K562 (cell line): Measurements from ENCODE around the gene ZNF787. TPM values are rescaled to one million over a fixed set of nuclear protein-coding genes. Genes with fewer than 3 reads are reported as not detected.

ENCODE experiments used
- AFF1 ChIP-seq, 2 experiments: fragments of 450-650 bp; IDR thresholded peaks; 2 replicates each; pipeline ENCODE4 v1.6.1; 2018; ENCODE audit warnings: mild to moderate bottlenecking in 2 of 2, low read depth in 1 of 2; ENCODE audit not compliant: partially characterized antibody in 2 of 2
- HDAC1 ChIP-seq, 2 experiments: fragments of 450-650 bp; IDR thresholded peaks; 2 replicates each; pipeline ENCODE4 v1.6.1; 2016 to 2017; ENCODE audit warnings: inconsistent platforms in 1 of 2, mild to moderate bottlenecking in 1 of 2, moderate library complexity in 1 of 2
- KDM4B ChIP-seq, 2 experiments: fragments of 450-650 bp in 1 of 2; sonication (generic) in 1 of 2; IDR thresholded peaks; 2 replicates each; pipeline ENCODE4 v1.6.1; 2016 to 2017; ENCODE audit warnings: borderline replicate concordance in 2 of 2, antibody characterized with exemption in 1 of 2, low read depth in 1 of 2, mild to moderate bottlenecking in 1 of 2
- MBD2 ChIP-seq: sonication (generic); IDR thresholded peaks from 2 replicates; pipeline ENCODE4 v1.6.1; 2016; ENCODE audit warnings: low read depth, borderline replicate concordance
- REST ChIP-seq, 2 experiments: fragments of 450-650 bp; formaldehyde crosslinking in 1 of 2; IDR thresholded peaks; 2 replicates each; pipeline versions ENCODE4 v1.4.0 to v1.6.1; 2014 to 2020; ENCODE audit warnings: mild to moderate bottlenecking in 2 of 2, borderline replicate concordance in 1 of 2, low read depth in 1 of 2
- SP2 ChIP-seq: IDR thresholded peaks from 2 replicates; pipeline ENCODE4 v1.6.1; 2011; ENCODE audit warnings: mild to moderate bottlenecking, low read depth, low read length, moderate library complexity; ENCODE audit not compliant: poor library complexity, severe bottlenecking; ENCODE audit errors: extremely low read depth
- ZBTB11 ChIP-seq, 3 experiments: fragments of 200-800 bp in 1 of 3; fragments of 250-450 bp in 1 of 3; fragments of 450-650 bp in 1 of 3; sonication (Bioruptor Pico) in 1 of 3; sonication (Bioruptor generic) in 1 of 3; formaldehyde crosslinking in 1 of 3; IDR thresholded peaks; 2 replicates each; pipeline versions ENCODE4 v1.6.1 to v1.8.0; 2016 to 2022; ENCODE audit warnings: mild to moderate bottlenecking in 2 of 3, missing genetic modification characterization in 2 of 3, missing compliant biosample characterization in 1 of 3, moderate library complexity in 1 of 3
- polyA plus RNA-seq, 8 experiments: library from polyadenylated mRNA; depleted of rRNA in 4 of 8; stranded (reverse) in 5 of 8; unstranded in 3 of 8; fragments of >200 nt; fragmentation: Nextera tagmentation in 2 of 8; fragmentation: Illumina TruSeq in 1 of 8; extraction: Ambion mirVana in 2 of 8; extraction: Trizol in 1 of 8; gene quantifications; 2 replicates each; pipeline versions ENCODE4 v1.2.1 to v1.2.3, GENCODE V29; 2011 to 2014; ENCODE audit warnings: inconsistent platforms in 1 of 8, missing spikeins in 1 of 8
- total RNA-seq, 7 experiments: library from RNA; depleted of rRNA in 6 of 7; stranded (reverse); fragments of >200 nt in 6 of 7; fragmentation: Illumina TruSeq in 2 of 7; extraction: Trizol in 2 of 7; gene quantifications; 2 replicates each; pipeline versions ENCODE4 v1.2.1 to v1.2.3, GENCODE V29; 2011 to 2021; ENCODE audit warnings: low replicate concordance in 1 of 7

The ZNF787 gene
- total and polyA plus RNA-seq, 9 of the 15 experiments (the other 6 are each of a cell fraction or from before 2014, with no cell fraction given) = 0.45 to 77.6 (median 7.3) TPM

- TF ChIP-seq REST (IDR thresholded peaks at IDR 0.05; ENCODE audit: borderline replicate concordance) = no peak
- TF ChIP-seq REST (CRISPR knock-in tag; IDR thresholded peaks at IDR 0.05; ENCODE audit: low read depth) = 0 out of 2 replicates have a peak, but pooled peaks have one; percentile 20
- TF ChIP-seq HDAC1 (IDR thresholded peaks at IDR 0.05) = peak in 1 of 2 experiments; percentile 65; a peak in 2 of 4 replicates
- TF ChIP-seq AFF1 (IDR thresholded peaks at IDR 0.05; ENCODE audit: low read depth in 1 of 2, partially characterized antibody in 2 of 2) = peak; percentile 54 to 61
- peak in 2 of 3 experiments; percentile 16 to 89; a peak in 2 of 6 replicates for TF ChIP-seq ZBTB11 (CRISPR knock-in tag; IDR thresholded peaks at IDR 0.05)
- peak in 1 of 2 experiments; percentile 97; a peak in 2 of 4 replicates for TF ChIP-seq KDM4B (IDR thresholded peaks at IDR 0.05; ENCODE audit: borderline replicate concordance in 2 of 2, low read depth in 1 of 2)
- peak; percentile 97 for TF ChIP-seq SP2
- peak; percentile 73 for TF ChIP-seq MBD2
Observed at GRCh38 chr19:56121180-56122167, at the start of gene ZNF787 (continued).
